HEK293T (cell line): Measurements from ENCODE around the gene RAMACL.
"Not testable (repeated sequence)": the region's sequence is repeated elsewhere in the genome, so short reads cannot be mapped to it uniquely, and the experiment has no call there.

ENCODE experiments used
- CTCF ChIA-PET: fragments of 350-600 bp; formaldehyde crosslinking; extraction: SDS; loops from one replicate; lab custom pipeline; 2021; ENCODE audit warnings: antibody characterized with exemption, inconsistent platforms; lab: Yijun Ruan, JAX
- POLR2A ChIA-PET: fragments of 350-600 bp; formaldehyde crosslinking; extraction: SDS; loops from one replicate; lab custom pipeline; 2020; ENCODE audit warnings: antibody characterized with exemption, inconsistent platforms; lab: Yijun Ruan, JAX
- DNase-seq: peaks from one replicate; pipeline ENCODE4 v3.0.0; 2012; ENCODE audit warnings: mixed read lengths; ENCODE audit errors: extremely low spot score
- ARNT ChIP-seq: fragments of 450-650 bp; IDR thresholded peaks from 2 replicates; pipeline ENCODE4 v1.6.1; 2017; ENCODE audit warnings: mild to moderate bottlenecking
- BHLHE40 ChIP-seq: fragments of 450-650 bp; IDR thresholded peaks from 2 replicates; pipeline ENCODE4 v1.6.1; 2016; ENCODE audit warnings: mild to moderate bottlenecking, moderate library complexity, borderline replicate concordance
- CTBP1 ChIP-seq: fragments of 450-650 bp; IDR thresholded peaks from 2 replicates; pipeline ENCODE4 v1.6.1; 2016; ENCODE audit warnings: borderline replicate concordance
- ELF4 ChIP-seq: fragments of 450-650 bp; IDR thresholded peaks from 2 replicates; pipeline ENCODE4 v1.6.1; 2017; ENCODE audit warnings: antibody characterized with exemption
- FOXA1 ChIP-seq: fragments of 450-650 bp; IDR thresholded peaks from 2 replicates; pipeline ENCODE4 v1.6.1; 2016; ENCODE audit warnings: mild to moderate bottlenecking
- FOXK2 ChIP-seq: fragments of 450-650 bp; IDR thresholded peaks from 2 replicates; pipeline ENCODE4 v1.6.1; 2016; ENCODE audit warnings: mild to moderate bottlenecking
- FOXM1 ChIP-seq: fragments of 450-650 bp; IDR thresholded peaks from 2 replicates; pipeline ENCODE4 v1.6.1; 2017; ENCODE audit warnings: mild to moderate bottlenecking, borderline replicate concordance
- HDGF ChIP-seq: fragments of 450-650 bp; IDR thresholded peaks from 2 replicates; pipeline ENCODE4 v1.6.1; 2017; ENCODE audit warnings: antibody characterized with exemption, borderline replicate concordance
- L3MBTL2 ChIP-seq: fragments of 450-650 bp; conservative IDR thresholded peaks from 2 replicates; pipeline ENCODE4 v1.6.1; 2016; ENCODE audit warnings: mild to moderate bottlenecking
- LEF1 ChIP-seq: fragments of 450-650 bp; IDR thresholded peaks from 2 replicates; pipeline ENCODE4 v1.6.1; 2017; ENCODE audit warnings: mild to moderate bottlenecking, borderline replicate concordance
- NFRKB ChIP-seq: fragments of 450-650 bp; IDR thresholded peaks from 2 replicates; pipeline ENCODE4 v1.6.1; 2016; ENCODE audit warnings: mild to moderate bottlenecking, moderate library complexity
- SP1 ChIP-seq: fragments of 450-650 bp; IDR thresholded peaks from 2 replicates; pipeline ENCODE4 v1.6.1; 2017
- SUZ12 ChIP-seq: fragments of 450-650 bp; IDR thresholded peaks from 2 replicates; pipeline ENCODE4 v1.6.1; 2016; ENCODE audit warnings: mild to moderate bottlenecking
- TARDBP ChIP-seq: fragments of 450-650 bp; IDR thresholded peaks from 2 replicates; pipeline ENCODE4 v1.6.1; 2016
- ZNF384 ChIP-seq: fragments of 450-650 bp; IDR thresholded peaks from 2 replicates; pipeline ENCODE4 v1.6.1; 2016
- TF ChIP-seq, protein P1 (sequence below): fragments of 450-650 bp; IDR thresholded peaks from 2 replicates; pipeline ENCODE4 v1.6.1; 2016

Gene RAMACL

DNA sequence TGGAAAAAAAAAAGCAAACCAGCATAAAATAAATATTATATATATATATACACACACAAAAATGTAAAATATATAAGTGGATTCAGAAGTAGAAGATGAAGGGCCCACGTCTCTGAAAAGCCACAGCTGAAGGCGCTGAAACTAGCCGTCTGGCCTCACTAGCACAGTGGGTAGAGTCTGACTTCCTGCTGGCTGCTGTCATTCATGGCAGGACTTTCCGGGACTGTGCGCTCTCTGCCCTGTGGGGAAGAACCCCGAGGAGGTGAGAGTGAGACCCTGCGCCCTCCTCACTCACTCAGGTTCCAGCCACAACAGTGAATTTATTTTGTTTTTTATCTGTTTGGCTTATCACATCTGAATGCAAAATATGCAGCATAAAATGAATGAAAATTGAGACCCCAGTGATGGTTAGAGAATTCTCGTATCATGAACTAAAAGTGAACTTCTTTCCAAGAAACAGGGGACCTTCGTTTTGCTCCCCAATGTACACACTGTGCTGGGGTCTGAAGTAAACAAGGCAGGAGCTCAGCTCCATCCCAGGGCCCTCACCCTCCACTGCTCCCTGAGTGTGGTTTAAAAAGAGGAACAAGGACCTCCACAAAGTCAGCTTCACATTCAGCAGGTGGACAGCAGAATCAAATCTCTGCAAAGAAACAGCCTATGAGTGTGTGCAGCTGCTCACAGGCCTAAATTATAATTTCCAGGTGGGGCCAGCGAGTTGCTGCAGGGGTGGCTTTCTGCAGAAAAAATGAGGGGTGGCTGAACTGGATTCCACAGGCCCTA is 1.3 kb upstream of the RAMACL start:
- DNase-seq = no peak
- TF ChIP-seq SP1 (no peak), SUZ12 (no peak), TARDBP (no peak), ZNF384 (no peak), CTBP1 (no peak), L3MBTL2 (no peak), FOXM1 (no peak), HDGF (no peak), FOXA1 (no peak), ELF4 (no peak)
- TF ChIP-seq, protein P1, sequence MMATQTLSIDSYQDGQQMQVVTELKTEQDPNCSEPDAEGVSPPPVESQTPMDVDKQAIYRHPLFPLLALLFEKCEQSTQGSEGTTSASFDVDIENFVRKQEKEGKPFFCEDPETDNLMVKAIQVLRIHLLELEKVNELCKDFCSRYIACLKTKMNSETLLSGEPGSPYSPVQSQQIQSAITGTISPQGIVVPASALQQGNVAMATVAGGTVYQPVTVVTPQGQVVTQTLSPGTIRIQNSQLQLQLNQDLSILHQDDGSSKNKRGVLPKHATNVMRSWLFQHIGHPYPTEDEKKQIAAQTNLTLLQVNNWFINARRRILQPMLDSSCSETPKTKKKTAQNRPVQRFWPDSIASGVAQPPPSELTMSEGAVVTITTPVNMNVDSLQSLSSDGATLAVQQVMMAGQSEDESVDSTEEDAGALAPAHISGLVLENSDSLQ = no peak
- POLR2A ChIA-PET = no interaction called here
- CTCF ChIA-PET = no interaction called here

DNA sequence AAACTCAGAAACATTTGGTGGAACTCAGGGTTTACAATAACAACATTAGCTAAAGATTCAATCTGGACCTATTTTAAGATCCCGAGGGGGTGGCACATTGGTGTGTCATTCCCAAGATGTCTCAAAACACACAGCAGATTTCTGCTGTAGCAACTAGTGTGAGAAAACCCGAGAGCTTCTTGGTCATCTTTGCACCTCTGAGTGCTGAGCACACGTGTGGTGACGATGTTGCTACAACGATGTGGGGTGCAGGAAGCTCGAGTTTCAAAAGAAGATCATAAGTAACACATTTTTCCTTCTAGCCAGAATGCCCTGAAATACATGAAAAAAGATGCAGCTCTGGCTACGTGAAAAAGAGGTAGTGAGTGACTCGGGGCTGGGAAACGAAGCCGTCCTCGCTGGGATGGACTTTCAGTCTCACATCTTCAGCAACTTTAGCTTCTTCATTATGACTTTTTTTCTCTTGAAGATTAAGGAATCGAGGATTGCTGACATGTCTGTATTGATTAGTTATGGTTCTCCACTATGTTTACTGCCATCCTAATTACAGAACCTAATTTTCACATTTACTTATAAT is 1.5 kb downstream of the RAMACL start:
- no peak for TF ChIP-seq FOXM1
- no peak for TF ChIP-seq BHLHE40
- TF ChIP-seq NFRKB = no peak
- TF ChIP-seq, protein P1 = no peak
- no peak for TF ChIP-seq SUZ12
- CTCF ChIA-PET = no interaction called here
- DNase-seq = no peak
- POLR2A ChIA-PET = interaction anchor here (0.9 to 1.5 kb wide), 2 partner anchors 8 to 12 kb away, joined by 3 to 4 read pairs; no protein-coding TSS in a partner anchor

- no peak for DNase-seq
- ChIA-PET CTCF (no interaction called here), POLR2A (interaction anchor here (1.5 kb wide), 1 partner anchor 9 kb away, joined by 4 read pairs; no protein-coding TSS in a partner anchor)
- 0 out of 2 replicates have a peak, but pooled peaks have one; percentile 14 for TF ChIP-seq CTBP1
- TF ChIP-seq, protein P1 = peak; percentile 49; the same call in 1 of the 2 replicates
- TF ChIP-seq FOXM1 = no peak
- no peak for TF ChIP-seq BHLHE40
- no peak for TF ChIP-seq ELF4
- no peak for TF ChIP-seq HDGF
- TF ChIP-seq SP1 = no peak
Measured at GRCh38 chr6:166584155-166584554, 2.3 kb downstream of the RAMACL start.

GRCh38 chr6:166583230-166583965 is 3.1 kb downstream of the RAMACL start:
- DNase-seq = no peak
- TF ChIP-seq ARNT (no peak), CTBP1 (no peak), SP1 (no peak), SUZ12 (no peak)
- ChIA-PET POLR2A (interaction anchor here (1.5 kb wide), 1 partner anchor 9 kb away, joined by 4 read pairs; no protein-coding TSS in a partner anchor), CTCF (interaction anchor here (0.7 kb wide), 1 partner anchor 1569 kb away, joined by 3 read pairs; no protein-coding TSS in a partner anchor)

DNA sequence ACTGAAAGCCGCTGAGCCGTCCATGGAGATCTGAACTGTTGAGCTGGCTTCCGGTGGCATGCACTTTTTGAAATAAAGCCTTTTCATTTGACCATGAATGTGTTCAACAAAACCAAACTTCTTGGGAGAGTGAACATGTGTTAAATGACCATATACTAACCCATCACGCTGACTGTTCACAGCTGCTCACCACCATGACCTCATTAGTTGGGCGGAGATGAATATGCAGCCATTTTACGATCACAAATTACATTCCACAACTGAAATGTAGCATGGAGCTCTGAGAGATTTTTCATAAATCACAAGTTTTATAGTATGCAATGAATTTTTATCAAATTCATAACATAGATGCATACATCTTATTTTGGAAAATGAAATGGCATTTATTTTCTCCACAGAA is 4.2 kb downstream of the RAMACL start:
- POLR2A ChIA-PET = no interaction called here
- DNase-seq = no peak
- no peak for TF ChIP-seq ELF4
- TF ChIP-seq CTBP1 = no peak
- TF ChIP-seq FOXM1 = no peak
- no peak for TF ChIP-seq FOXA1
- TF ChIP-seq, protein P1 = no peak
- no peak for TF ChIP-seq ARNT
- TF ChIP-seq NFRKB = no peak
- TF ChIP-seq ZNF384 = no peak
- TF ChIP-seq SP1 = no peak
- no peak for TF ChIP-seq SUZ12
- no peak for TF ChIP-seq TARDBP
- TF ChIP-seq L3MBTL2 = no peak
- no peak for TF ChIP-seq LEF1
- TF ChIP-seq FOXK2 = no peak
- TF ChIP-seq BHLHE40 = no peak
- TF ChIP-seq HDGF = no peak
- CTCF ChIA-PET = interaction anchor here (0.5 to 0.7 kb wide), 2 partner anchors 54 to 1570 kb away, joined by 3 read pairs; no protein-coding TSS in a partner anchor

DNA sequence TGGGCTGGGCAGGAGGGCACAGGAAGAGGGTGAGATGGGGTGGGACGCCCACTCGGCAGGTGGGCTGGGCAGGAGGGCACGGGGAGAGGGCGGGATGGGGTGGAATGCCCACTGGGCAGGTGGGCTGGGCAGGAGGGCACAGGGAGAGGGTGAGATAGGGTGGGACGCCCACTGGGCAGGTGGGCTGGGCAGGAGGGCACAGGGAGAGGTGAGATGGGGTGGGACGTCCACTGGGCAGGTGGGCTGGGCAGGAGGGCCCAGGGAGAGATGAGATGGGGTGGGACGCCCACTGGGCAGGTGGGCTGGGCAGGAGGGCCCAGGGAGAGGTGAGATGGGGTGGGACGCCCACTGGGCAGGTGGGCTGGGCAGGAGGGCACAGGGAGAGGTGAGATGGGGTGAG is 4.7 kb downstream of the RAMACL start:
- POLR2A ChIA-PET, CTCF ChIA-PET: not testable (repeated sequence)

More for the DNA sequence above, 4.7 kb downstream of the RAMACL start:
- not testable (repeated sequence) for DNase-seq
